Right ventricle myocardium superior (tissue), 1 donor: ENCODE measurements around the gene WT1. TPM values are rescaled to one million over a fixed set of nuclear protein-coding genes. Genes with fewer than 3 reads are reported as not detected.
A peak's percentile ranks its signal among the peaks of the same experiment; 100 is the strongest.

Experiments
- ATAC-seq: fragments of 200-7000 bp; cut with Tn5 transposase; one replicate; pipeline ENCODE4 v1.9.1; 2020; ENCODE audit warnings: mild to moderate bottlenecking; ENCODE audit not compliant: poor library complexity
- DNase-seq: peaks from one replicate; pipeline ENCODE4 v3.0.0-alpha.2; 2020
- intact Hi-C: fragments of 100-400 bp; cut with DNase I; formaldehyde crosslinking; loops from one replicate; pipeline ENCODE4 v1.11.2; 2022
- total RNA-seq: library from RNA; stranded (reverse); fragmentation: NEBNext Ultra II Directional; extraction: Animal tissue kit (Norgen Biotek cat#: 25700); gene quantifications from one replicate; pipeline ENCODE4 v1.2.1, GENCODE V29; 2021
- donor health status: DM: no; HTN: yes; CAD: no; lungs with severe emphysema.

Gene WT1
- total RNA-seq, 1 donor from 2014 or later: 2.3 TPM

DNA sequence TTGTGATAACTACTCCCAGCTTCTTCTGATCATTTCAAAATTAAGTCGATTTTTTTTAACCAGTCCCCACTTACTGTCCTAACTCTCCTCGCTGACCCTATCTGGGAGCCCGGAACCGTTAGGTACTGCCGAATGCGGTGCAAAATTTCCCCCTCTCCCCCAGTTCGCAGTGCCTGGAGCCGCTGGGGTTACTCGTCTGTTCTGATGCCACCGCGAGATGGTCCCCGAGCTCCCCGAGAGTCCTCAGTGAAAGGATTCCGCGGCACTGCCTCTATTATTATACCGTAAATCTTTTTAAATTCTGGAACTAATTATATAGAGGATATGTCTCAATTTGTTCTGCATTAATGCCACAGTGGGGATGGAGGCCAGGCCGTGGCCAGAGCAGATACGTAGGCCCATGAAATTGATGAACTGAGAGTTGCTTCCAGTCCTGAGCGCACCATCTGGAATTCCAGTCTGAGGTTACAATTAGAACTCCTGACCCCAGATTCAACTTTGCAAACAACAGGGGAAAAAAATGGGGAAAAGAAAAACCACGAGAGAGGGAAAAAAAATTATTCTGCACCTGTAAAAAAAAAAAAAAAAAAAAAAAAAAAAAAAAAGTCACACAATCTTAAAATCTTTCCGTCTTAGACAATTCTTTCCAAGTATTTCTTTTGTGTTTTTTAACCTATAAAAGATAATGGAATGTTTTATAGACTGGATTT lies 4.3 kb upstream of the WT1 start:
- ATAC-seq: no peak
- intact Hi-C loops: no loop called here

DNA sequence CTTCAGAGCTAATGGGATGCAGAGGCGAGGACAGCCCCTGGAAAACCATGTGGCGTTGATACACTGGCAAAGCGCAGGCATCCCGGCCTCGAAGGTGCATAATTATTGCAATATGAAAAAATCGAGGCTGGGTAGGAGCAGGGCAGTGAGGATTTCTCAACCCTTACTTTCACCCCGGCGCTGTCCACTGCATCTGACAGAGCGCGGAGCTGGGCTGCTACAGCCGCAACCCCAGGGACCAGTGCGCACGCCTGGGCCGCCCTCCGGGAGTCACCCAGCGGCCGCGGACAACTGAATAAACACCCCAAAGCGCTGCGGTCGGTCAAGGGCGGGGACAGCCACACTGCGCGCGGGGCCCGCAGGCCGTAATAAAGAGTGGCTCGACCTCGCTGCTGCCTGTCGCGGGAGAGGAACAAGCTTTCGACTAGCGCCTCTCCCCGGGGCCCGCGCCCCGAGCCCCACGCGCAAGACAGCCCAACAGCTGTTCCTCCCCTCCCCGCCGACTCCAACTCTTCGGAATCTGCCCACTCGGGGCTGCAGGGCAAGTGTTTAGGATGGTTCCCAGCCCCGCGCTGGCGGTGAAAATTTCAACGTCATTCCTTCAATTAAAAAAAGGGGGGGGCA lies 3.6 kb upstream of the WT1 start:
- no peak for ATAC-seq
- intact Hi-C loops: no loop called here
- no peak for DNase-seq

More for the DNA sequence above, 4.3 kb upstream of the WT1 start:
- no peak for DNase-seq

DNA sequence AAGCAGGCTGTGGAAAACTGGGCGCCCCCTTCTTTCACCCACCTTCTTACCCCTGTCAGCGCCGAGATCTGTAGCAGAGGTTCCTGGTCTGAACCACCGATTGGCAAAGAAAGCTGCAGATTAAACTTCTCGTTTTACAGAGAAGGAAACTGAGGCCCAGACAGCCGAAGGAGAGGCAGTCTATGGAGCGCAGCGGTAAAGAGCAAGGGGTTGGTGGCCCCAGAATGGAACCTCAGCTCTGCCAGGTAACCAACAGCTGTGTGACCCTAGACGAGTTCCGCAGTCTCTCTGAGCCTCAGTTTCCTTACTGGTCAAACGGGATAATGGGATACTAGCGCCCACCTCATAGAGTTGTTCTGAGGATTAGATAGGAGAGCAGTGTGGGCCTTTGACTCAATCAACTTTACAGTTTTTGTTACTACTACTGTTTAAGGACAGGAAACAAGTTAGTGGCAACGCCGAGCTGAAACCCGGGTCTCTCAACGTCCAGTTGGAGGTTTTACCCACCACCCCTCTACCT lies 3.1 kb upstream of the WT1 start:
- DNase-seq (no peak), ATAC-seq (no peak)
- intact Hi-C loops: no loop called here

DNA sequence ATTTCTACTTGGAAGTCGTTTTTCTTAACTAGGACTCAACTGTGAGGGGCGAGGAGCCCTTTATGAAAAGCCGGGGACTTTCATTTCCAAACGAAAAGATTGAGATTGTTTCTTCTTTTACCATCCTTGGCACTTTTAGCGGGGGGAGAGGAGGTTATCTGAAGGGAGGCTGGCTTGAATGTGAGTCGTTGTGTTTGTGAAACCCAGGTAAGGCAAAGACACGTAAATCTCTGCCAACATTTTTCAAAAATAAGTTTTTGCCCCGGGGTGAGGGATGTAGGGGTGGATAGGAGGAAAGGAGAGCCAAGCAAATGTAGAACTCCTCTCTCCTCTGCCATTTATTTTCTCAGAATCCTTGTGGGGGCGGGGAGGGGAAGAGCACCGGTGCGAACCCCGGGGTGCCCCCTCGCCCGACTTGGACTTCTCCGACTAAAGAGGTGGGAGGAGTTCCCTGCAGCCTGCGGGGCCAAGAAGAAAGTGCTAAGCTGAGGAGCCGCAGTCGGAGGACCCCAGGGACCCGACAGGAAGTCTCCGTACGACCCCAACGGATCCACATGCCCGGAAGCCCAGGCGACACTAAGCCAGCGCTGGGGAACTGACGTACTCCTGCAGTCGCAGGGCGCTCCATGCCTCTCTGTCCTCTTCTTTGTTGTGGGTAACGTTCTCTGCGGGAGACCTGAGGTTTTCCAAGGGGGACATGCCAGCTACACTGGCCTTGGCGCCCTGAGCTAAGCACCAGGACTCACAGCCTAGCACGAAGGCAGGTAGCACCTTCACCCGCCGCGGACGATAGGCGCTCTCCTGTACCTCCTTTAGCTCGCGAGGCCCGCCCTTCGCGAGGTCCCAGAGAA lies 2.4 kb upstream of the WT1 start:
- DNase-seq: no peak
- no peak for ATAC-seq
- intact Hi-C loops: no loop called here

DNA sequence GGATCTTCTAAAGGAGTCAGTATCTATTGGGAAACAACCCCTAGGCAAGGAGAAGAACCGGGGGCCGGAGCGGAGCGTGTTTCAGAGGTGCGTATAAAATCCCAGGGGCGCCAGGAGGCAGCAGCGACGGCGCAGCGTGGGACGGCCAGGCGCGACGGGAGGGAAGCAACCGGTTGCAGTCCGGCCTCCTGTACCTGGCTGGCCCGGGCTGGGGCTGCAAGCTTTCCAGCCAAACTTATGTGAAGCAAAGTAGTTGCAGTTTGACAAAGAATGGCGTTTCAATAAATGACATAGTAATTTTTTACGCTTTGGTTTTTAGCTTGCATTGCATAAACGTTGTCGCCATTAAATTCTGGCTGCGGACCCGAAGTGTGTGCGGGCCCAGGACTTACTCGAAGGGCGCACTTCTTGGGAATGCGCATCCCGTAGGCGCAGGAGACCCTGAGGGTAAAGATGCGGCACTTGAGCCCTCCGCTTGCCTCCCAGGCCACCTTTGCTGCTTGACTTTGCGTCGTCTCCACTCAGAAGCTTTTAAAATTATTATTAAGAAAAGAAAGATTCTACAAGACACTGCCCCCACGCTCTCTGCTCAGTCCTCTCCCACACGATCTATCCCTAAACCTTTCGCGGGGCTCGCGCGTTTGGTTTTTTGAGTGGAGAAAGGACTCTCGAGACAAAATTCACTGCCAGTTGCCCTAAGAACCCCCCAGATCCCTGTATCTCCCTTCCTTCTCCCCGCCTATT lies 1.6 kb upstream of the WT1 start:
- DNase-seq (no peak), ATAC-seq (no peak)
- intact Hi-C loops: no loop called here

DNA sequence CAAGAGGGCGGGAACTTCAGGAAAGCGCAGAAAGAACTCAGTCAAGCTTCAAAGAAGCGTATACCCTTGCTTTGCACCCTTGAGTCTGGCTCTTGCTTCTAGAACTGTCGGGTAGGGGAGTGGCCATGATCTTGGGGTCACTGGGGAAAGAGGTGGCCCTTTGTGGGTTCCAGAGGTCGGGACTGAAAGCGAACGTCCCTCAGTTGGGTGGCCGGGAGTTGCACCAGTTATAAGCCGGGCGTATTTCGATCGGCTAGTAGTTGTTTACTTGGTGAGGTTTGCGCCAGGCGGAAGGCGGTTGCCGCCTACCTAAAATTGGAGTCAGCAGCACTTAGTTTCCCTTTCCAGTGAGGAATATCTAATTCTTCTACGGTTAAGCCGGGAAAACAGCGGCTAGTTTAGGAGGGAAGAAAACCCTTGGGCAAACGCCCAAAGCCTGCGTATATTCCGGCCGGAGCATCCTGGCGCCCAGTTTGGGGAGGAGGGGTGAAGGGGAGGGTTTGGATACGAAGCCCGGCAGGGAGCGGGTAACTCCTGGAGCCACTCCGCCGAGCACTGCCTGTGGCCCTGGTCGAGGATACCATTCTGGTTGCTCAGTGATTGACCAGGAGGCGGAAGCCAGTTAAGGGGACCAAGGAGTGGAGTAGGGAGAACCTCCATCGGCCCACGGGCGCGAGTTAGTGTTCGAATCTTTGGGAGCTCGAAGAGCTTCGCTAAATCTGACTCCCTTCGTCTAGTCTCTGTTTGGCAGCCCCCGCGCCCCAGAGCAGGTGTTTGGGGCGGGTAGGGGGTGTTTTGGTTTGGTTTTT lies 807 bp upstream of the WT1 start:
- intact Hi-C loops: no loop called here
- ATAC-seq (peak; percentile 47), DNase-seq (peak; percentile 64)

DNA sequence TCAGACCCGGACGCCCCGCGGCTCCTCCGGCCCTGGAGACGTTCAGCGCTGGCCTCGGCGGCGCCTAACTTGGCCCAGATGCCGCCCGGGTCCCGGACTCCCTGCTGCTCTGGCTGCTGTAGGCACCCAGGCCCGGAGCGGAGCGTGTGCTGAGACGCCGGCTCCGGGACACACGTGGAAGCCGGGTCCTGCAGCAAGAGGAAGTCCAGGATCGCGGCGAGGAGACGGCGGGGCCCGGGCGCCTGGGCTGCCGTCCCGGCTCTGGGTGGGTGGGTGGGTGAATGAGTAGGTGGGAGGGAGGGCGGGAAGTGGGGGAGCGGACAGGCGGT lies 223 bp downstream of the WT1 start:
- DNase-seq (no peak), ATAC-seq (peak; percentile 28)
- intact Hi-C loops: no loop called here

DNA sequence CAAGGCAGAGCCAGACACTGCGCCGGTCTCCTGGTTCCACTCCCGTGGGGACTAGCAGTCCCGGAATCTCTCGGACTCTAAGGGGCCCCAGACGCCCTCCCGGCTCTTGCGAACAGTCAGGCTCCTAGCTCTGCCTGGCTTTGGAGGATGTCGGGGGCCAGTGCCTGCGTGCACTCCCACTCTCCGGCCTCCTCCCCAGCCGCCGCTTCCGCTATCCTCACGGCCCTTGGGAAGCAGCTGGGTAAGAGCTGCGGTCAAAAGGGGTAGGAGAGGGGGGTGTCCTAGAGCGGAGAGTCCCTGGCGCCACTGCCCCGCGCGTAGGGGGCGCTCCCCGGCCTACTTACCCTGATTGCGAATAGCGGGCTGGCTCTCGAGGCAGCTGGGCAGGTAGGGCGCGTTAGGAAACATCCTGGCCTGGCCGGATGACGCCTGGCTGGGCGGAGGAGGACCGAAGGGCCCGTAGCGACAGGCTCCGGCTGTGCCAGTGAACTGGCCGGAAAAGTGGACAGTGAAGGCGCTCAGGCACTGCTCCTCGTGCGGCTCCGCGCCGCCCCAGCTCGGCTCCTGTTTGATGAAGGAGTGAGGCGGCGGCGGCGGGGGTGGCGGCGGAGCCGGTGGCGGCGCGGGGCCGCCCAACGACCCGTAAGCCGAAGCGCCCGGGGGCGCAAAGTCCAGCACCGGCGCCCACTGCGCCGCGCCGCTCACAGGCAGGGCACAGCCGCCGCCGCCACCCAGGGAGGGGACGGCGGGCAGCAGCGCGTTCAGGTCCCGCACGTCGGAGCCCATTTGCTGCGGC lies 785 bp downstream of the WT1 start:
- DNase-seq: peak; percentile 70
- intact Hi-C loops: no loop called here
- ATAC-seq: peak; percentile 34

DNA sequence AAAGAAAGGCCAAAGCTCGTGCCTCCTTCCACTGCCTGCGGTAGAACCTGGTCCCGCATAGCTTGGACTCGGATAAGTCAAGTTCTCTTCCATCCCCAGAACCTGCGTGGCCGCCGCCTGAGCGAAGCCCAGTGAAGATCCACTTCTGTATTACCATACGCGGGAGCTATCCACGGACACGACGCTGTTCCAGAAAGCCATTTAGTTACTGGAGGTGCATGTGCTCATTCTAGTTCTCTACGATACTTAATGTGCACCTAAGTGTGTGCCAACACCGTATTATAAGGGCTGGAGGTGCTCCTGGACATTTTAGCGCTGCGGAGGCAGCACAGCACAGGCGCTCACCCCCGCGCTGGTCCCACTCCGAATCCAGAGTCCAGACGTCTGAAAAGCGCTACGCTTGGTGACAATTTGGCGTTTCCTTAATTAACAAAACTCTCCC lies 1.4 kb downstream of the WT1 start:
- ATAC-seq: no peak
- intact Hi-C loops: no loop called here

DNA sequence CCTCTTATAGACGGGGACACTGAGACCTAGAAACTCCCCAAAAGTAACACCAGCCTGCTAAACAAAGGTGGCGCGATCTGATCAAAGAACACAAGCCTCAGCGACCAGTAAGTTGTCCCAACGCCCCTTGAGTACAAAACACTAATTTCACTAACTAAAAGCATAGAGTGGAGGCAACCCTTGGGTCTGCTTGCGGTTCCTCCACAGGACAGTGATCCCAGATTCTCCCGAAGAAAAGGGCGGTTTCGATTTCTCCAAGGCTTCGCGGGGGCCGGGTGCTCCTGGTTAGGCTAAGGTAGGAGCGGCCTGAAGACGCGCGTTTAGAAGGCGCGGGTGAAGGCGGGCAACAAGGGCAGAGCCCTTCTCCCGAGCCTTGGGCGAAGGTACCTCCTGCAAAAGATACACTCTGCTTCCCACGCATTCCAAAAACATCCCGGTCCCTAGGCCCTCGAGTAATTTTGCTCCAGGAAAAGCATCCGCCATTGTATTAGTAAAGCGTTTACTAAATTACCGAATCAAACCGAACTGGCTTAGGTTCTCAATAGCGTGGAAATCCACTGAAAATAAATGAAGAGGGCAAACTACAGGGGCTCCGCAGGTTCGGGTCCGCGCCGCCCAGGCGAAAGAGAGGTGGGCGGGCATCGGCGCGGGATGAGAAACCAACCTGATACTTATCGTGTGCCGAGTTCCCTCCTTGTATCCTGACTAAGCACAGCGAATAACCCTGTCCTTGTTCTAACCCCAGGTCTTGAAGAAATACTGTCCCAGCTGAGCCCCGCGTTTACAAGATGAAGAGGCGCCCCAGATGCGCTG lies 2.0 kb downstream of the WT1 start:
- intact Hi-C loops: no loop called here
- no peak for ATAC-seq
- DNase-seq: no peak

More for the DNA sequence above, 1.4 kb downstream of the WT1 start:
- no peak for DNase-seq

DNA sequence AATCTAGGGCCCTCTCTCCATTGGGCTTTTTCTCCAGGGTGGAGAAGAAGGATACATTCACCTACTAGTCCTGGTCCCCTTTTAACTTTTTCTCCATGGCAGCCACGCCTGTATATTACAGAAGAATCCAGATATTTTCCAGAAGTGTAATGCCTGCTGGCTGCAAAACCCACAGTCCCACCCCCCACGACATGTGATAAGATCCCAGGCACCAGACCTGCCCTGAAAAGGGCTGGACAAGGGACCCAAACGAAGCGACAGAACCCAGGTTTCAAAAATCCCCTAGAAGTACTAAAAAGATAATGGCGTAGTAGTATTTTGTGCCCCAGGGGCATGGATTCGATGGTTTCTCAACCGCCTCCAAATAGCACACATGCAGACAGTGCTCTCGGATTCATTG lies 2.8 kb downstream of the WT1 start:
- DNase-seq: no peak
- intact Hi-C loops: no loop called here
- ATAC-seq: no peak

DNA sequence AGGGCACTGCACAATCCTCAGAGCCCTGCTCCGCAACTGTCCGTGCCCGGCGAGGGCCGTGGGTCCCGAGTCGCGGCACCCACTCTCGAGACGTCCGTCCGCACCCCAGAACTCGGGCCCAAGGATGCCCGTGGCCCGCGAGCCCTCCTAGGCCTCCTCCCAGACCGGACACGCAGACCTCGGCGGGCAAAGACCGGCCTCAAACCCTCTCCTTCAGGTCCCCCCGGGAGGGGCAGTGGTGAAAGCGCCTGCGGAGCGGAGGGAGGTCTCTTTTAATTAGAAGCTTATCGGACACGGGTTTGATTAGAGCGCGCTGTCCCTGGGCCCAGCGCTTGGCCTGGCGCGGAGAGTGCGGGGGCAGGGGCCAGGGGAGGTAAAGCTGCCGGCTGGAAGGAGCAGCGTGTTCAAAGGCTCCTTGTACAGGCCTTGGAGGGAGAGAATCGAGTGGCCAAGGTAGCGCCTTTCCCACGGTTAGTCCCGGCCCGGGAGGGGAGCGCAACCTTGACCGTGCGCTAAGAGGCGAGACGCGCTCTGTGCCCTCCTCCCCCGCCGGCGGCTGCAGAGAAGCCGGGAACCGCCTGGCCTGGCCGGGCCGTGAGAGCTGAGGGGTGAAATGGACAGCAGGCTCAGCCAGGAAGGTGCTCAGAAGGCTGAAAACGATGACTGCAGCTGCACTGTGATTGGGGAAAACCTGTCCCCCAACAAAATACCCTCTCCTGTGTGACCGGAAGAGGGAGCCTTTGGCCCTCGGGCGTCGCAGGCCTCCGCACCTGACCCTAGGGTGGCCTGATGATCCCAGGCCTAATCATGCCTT lies 4.6 kb downstream of the WT1 start:
- intact Hi-C loops: no loop called here
- ATAC-seq (no peak), DNase-seq (no peak)

DNA sequence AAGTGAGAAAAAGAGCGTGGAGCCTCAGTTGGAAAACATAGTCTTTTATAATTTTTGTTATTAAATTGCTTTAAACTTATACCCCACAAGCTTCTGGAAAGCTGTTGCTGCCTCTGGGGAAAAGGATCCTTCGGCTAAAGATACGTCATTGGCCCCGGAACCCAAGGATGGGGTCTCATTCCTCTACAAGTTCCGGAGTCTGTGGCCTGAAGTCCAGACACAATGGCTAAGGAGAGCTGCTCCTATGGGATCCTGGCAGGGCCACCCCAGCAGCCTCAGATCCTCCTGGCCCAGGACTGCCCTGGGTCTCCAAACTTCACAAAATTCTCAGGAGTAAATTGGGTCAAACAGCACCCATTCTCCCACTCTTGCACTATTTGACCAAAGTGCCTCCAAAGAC lies 5.9 kb downstream of the WT1 start:
- intact Hi-C loops: no loop called here
- DNase-seq: no peak
- no peak for ATAC-seq

DNA sequence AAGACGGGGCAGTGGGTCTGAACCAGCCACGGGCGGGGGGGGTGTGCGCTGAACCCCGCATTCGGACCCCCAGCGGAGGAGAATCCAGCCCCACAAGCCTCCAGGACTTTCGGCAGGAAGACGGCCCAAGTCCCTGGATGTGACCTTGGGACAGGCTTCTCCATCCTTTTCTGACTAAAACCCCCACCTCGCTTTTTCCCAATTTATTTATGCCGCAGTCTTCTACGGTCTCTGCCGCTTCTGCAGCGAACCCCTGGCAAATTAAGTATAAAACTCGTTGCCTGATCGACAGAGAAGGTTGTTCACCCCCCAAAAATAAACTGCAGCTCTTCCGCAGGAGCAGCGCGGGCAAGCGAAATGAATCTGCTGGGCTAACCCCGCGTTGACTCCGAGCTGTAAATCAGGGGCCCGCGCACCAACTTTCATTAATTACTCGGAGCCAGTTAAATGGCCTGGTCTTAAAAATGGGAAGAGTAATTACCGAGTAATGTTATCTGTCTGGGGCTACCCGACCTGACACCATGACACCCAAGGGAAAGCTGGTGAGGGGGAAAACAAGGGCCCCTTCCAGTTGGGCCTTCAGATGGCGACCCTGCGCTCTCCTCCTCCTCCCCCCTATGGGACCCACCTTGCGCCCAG lies 6.6 kb downstream of the WT1 start:
- DNase-seq (no peak), ATAC-seq (no peak)
- intact Hi-C loops: no loop called here

DNA sequence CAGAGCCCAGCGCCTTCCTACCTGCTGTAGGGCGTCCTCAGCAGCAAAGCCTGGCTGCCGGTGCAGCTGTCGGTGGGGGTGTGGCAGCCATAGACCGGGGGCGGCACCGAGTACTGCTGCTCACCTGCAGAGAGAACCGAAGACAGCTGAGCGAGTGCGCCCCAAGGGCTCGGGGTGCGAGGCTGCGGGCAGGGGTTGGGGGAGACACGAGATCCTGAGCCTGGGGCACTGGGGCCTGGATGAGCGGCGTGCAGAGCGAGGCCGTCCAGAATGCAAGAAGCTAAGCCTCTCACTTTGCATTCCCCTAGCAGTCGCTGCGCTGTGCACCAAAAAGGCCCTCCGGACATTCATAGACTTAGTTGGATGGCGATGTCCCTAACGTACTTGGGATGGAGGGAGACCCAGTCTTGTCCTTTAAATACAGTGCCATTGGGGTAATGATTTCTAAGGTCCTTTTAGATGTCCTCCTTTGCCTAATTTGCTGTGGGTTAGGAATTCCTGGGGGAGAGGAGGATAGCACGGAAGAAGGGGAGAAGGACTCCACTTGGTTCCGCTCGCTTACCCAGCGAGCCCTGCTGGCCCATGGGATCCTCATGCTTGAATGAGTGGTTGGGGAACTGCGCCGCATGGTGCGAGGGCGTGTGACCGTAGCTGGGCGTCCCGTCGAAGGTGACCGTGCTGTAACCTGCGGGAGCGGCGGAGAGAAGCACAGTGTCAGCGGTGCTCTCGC lies 7.2 kb downstream of the WT1 start:
- DNase-seq: no peak
- intact Hi-C loops: no loop called here

More for the DNA sequence above, 7.2 kb downstream of the WT1 start:
- ATAC-seq: no peak
